HG02870 (cell line): ENCODE measurements around the gene SEC16A.

Experiments used
- ATAC-seq: cut with Tn5 transposase; IDR thresholded peaks from one replicate; pipeline ENCODE4 v1.9.1; 2021; ENCODE audit warnings: mild to moderate bottlenecking, moderate library complexity; ENCODE audit not compliant: unreplicated experiment

SEC16A gene

DNA sequence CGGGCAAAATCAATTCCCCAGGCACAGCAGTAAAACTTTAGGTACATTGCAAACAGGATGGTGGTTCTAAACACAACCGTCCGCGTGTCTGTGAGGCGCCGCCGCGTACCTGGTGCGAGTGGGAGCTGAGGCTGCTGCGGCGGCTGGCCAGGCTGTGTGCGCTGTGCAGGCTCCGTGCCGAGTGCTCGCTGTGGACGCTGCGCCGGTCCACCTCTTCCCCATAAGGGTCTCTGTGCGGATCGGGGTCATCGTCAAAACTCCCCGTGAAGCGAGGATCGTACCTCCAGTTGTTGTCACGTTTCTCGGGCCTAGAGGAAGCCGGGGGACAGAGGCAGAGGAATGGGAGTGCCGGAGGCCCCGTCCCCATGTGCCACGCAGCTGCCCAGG is 16.7 kb downstream of the SEC16A start:
- ATAC-seq: no peak

DNA sequence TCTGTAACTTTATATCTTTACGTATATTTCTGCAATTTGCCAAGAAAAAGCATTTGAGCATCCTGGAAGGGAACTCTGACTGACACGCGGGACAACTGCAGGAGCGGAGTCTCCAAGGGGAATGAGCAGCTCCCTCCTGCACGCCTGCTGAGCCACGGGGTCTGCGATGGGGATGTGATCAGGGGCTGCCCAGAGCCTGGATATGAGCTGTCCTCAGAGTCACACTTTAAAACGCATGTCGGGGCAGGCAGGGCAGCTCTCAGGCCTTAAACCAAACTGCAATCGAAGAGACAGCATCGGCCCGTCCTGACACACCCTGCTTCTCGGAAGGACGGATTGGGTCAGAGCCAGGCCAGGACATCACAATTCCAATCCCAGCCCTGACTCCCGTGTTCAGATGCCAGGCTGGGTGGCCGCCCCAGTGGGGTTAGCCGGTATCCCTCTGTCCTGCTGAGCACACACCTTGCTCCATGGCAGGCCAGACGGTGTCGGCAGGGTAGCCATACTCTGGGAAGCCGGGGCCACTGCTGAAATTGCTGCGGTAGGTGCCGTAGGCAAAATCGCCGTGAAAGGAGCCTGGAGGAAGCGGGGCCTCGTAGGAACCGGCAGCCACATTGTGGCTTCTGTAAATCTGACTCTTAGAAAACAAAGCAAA is 17.2 kb downstream of the SEC16A start:
- ATAC-seq: no peak

DNA sequence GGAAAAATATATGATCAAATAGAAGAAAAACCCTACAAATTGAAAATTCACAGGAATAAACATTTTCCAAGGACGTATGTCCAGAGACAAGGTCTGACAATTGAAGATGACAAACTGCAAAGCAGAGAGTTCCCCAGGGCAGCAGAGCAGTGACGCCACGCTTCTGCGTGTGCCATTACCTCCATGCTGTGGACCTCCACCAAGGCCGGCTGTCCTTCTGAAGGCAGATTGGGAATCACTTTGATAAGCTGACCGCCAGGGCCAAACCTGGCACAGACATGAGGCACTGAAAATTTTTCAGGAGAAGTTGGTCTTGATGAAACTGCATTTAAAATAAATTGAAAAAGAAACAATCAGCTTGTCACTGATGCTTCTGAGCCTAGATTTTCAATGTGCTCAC is 18.6 kb downstream of the SEC16A start:
- no peak for ATAC-seq

DNA sequence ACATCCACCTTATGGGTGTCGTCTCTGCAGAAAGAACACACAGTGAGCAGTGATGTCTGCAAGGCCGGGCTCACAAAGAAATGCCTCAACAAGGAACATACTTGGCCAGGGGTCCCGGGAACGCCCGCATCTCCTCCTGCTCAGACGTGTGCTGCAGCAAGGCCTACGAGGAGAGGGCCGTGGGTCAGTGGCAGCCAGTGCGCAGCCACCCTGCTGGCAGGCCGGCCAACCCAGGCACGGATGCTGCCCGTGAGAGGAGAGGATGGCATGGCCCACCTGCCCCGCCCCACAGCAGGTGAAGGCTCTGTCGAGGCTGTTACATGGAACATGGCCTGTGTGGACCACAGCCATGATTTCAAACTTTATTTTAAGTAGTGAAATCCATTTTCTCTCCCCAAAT is 19.3 kb downstream of the SEC16A start:
- ATAC-seq: no peak

DNA sequence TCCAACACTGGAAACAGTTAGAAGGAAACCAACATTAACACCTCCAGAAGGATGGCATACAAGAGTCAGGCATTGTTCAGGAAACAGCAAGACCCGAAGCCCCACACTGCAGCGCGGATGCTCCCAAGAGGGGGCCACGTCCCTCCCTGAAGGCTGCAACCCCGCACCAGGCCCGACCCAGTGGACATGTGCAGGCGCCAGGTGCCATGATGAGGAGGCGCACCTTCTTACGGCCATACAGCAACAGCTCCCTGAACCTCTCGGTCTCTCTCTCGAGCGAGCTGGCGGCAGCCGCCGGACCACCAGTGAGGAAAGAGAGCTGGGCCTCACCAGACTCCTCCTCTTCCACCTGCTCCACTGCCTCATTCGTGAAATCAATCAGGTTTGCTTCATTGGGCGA is 20.2 kb downstream of the SEC16A start:
- ATAC-seq: no peak

DNA sequence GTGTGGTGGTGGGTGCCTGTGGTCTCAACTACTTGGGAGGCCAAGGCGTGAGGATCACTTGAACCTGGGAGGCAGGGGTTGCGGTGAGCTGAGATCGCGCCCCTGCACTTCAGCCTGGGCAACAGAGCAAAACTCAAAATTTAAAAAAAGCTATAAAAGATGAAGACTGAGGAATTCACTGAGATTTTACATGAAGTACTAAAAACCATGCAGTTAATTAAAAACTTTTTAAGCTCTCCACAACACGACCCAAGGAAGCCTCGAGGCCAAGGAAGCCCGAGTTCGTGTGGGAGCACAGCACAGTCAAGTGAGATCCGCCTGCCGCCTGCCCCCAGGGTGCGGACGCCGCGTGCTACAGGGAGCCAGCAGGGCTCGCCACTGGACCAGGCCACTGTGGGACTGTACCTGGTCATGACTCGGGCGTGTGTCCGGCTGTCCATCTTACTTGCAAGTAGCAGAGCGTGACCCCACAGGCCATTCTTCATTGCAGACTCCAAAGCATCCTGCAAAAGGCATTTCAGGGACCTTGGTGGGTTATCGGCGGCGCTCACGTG is 22.0 kb downstream of the SEC16A start:
- no peak for ATAC-seq

DNA sequence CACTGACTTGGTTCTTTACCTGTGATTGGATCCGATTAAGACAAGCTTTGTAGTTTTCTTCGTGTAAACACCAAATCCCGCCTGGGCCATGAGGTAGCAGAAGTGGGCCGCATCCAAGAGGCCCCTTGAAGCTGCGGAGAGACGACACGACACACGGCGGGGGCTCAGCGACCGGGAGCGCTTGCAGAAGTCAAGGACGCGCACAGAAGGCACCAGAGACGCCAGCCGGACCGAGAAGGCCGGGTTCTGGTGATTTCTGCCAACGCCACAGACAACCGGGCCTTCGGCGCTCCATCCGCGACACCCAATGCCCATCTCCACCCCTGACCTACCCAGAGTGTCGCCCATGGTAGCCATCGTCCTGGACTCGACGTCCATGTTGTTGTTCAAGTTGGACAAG is 23.4 kb downstream of the SEC16A start:
- no peak for ATAC-seq

DNA sequence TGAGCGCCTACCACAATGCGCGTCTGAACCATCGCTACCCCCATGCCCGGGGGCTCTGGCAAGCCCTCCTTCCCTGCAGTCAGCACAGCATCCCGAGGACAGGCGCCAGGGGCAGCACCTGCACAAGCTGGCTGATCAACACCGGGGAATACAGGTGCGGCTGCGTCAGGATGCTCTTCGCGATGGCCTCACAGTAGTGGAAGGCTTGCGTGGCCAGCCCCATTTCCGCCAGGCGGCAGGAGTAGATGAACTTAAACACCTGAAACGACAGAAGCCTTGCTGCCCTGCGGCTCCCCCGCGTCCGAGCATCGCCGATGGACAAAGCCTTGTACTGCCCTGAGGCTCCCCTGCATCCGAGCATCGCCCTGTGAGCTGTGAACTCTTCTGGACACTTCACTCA is 25.5 kb downstream of the SEC16A start:
- no peak for ATAC-seq

DNA sequence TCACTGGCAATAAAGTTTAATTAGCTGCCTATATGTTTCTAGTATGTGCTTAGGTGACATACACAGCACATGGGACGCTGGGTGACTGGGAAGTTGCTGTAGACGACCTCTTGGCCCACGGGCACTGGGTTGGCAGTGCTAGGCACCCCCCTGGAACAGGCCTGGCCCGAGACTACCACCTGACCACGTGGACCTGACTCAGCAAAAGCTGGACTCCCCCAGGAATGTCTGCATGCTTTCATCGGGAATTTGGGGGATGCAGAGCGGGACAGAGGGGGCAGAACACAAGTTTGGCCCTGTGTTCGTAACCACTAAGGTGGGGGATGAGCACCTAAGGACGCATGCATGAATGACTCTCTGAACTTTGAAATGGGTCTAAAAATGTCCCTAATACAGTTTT is 26.6 kb downstream of the SEC16A start:
- no peak for ATAC-seq

DNA sequence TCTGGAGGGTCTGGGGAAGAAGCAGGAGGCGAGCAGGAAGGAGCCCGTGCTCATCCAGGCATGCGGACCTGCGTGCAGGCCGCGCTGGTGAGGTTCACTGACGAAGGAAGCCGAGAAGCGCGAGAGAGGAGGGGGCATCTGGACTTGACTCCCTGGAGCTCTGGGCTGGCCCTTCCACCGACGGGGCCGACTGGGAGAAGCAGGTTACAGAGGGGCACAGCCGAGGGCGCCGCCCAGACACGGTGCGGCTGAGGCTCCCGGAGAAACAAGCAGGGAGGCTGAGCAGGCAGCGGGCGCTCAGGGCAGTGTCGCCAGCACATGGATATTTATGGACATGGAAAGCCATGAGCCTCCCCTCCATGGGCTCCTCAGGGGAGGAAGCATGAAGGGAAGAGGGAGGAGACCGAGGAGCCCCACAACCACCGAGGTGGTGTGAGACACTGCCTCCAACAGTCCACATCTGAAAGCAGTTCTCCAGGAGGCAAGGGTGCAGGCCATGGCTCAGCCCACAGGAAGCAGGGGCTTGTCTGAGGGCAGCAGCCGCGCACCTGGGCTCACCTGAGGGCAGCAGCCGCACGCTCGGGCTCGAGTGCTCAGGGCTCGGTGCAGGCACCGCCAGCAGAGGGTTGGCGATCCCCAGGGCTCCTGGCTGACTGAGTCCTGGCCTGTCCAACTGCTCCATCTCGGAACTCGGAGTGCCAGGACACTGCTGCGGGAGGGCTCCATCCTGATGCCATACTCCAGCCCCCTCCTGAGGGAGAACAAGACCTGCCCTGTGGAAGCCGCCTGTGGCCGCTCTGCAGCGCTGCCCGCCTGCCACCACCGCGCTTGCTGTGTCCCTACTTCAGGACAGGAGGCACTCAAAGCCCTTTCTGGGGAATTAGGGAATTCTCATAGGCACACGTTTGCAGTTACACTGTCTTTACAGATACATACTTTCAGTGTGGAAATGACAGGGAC is 27.5 kb downstream of the SEC16A start:
- ATAC-seq: no peak

DNA sequence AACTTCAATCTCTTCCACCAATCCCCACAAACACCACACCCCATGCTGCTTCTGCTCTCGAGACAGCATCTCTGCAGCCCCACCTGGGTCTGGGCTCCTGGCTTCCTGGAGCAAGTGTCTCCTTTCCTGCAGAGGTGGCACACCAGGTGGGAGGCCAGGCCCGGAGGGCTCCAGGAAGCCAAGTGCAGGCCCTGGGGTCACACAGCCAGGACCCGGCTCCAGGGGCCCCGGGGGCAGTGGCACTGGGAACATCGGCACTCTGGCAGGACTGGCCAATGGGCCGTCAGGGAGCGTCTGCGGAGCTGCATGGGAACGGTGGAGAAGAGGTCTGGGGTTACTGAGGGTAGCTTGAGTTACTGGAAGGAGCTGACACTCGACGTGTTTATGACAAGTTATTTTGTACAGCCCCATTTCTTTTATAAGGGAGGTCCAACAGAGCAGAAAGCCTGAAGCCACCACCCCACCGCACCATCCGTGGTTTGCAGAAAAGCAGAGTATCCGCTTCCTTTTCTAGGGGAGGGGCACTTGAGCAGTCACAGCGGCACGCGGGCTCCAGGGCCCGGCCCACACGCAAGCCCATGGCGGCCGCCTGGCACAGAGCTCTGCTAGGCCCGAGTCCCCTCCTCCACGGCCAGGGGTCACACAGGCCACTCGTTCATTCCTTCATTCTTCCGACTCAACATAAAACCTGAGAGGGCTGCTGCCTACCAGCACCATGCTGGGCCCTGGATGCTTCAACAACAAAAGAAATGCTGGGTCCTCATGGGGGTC is 28.6 kb downstream of the SEC16A start:
- no peak for ATAC-seq

DNA sequence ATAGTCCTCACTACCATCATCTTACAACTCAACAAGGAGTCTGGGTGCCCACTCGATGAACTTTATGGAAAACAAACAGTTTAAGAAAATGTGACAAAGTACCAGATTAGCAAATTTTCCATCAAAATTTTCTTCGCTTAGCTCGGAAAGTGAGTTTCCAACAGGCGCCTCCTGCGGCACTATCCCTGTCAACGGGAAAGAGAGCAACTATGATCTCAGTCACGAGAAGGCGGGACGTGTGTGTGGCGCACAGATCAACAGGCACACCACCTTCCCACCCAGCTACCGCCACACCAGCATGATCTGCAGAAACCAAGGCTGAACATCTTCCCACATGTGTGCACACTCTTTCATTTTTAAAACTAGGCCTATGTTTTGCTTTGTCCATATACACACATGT is 29.5 kb downstream of the SEC16A start:
- ATAC-seq: no peak

DNA sequence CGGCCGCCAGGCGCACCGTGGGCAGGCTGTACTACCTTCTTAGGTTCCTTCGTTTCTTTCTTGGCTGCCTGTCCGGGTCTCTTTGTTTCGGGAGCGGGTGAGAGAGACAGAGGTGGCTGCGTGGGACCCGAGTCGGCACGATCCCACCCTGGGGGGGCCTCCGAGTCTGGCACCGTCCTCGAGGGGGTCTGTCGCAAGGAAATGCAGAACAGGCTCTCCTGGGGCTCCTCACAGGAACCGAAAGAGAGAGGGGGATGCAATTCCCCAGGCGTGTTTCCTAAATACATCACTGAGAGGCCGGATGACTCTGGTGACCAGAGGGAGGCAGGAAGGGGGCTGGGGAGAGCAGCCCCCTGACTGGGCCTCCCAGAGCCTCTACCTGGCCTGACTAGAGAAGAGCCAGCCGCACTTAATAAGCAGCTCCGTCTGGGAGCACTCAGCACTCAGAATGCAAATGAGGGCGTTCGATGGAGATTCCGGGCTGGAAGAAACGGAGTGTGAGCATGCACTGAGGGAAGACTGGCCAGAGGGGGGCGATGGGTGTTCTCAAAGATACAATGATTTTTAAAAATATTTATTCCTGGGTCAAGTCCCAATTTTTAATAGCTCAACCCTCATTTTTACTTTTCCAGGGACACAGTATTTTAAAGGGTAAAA is 31.5 kb downstream of the SEC16A start:
- ATAC-seq: no peak

DNA sequence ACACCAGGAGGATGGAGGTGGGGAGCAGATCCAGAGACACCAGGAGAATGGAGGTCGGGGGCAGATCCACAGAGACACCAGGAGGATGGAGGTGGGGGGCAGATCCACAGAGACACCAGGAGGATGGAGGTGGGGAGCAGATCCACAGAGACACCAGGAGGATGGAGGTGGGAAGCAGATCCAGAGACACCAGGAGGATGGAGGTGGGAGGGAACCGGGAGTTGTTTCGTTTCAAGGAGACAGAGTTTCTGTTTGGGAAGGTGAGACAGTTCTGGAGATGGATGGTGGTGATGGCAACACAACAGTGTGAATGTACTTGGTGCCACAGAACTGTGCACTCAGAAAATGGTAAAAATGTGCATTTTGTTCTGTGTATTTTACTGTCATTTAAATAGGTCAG is 34.2 kb downstream of the SEC16A start:
- no peak for ATAC-seq

DNA sequence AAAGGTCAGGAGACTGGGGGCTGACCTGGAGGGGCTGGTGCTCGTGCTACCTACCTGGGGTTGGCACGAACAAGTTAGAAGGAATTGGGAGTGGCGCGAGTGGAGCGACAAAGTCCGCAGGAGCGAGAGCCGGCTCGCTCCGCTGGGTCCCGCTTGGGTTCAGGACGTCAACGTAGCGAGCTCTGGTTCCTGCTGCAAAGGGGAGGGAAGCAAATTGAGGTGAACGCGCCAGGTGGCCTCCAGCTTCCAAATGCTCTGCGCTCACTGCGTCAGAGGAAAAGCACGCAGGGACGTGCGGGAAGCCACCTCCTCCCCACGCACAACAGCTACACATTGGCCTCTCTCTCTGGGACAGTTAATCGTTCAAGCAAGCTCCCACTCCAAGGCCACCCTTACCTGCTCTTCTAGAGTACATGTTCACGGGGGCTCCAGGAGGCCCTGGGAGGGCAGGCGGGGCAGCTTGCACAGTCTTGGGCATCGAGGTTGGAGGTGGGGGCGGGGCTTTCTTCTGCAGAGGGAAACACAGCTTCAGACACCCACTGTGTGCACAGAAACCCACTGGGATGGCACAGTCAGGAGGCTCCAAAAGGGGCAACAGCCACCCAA is 35.6 kb downstream of the SEC16A start:
- no peak for ATAC-seq

DNA sequence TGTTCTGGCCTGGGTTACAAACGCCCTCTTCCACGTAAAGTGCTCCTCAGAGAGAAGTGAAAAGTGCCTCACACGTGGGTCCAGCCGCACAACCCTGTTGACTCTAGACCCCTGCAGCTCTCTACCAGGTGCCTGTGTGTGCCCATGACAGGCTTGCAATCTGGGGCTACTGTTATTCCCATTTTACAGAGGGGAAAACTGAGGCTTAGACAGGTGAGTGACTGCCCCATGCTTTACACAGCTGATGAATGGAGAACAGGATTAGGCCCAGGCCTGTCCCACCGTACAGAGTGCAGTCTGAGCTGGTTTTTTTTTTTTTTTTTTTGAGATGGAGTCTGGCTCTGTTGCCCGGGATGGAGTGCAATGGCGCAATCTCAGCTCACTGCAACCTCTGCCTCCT is 37.0 kb downstream of the SEC16A start:
- ATAC-seq: no peak

DNA sequence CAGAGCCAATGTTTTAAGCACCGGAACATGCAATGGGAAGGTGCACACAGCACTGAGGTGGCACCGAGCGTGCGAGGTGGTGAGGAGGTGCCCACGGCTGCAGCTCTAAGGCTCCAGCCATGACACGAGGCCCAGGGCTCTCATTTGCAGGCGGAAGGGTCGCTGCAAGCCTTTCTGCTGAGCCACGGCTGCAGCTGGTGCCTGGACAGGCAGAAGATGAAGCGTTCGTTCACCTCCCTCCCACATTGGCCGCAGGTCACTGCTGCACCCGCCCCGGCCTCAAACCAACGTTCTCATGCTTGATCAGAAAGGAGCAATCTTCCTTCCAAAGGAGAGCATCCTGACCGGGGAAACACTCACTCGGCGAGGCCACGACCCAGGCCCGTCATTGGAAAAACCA is 38.7 kb downstream of the SEC16A start:
- ATAC-seq: no peak

DNA sequence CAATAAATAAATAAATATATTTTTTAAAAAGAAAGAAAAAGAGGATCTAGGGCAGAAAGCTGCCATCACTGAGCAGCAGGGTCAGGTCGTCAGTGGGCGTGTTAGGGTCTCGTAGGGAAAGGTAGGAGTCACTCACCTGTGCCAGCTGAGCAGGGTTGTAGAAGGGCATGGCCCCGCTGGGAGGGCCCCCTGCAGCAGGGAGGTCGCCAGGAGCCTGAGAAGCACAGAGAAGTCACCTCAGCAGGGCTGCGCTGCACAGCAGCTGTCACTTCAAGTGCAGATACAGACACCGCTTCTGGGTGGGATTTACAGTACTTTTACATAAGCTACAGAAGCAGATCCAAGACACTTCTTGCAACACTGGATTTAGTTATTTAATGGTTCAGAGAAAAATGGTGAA is 39.2 kb downstream of the SEC16A start:
- no peak for ATAC-seq

DNA sequence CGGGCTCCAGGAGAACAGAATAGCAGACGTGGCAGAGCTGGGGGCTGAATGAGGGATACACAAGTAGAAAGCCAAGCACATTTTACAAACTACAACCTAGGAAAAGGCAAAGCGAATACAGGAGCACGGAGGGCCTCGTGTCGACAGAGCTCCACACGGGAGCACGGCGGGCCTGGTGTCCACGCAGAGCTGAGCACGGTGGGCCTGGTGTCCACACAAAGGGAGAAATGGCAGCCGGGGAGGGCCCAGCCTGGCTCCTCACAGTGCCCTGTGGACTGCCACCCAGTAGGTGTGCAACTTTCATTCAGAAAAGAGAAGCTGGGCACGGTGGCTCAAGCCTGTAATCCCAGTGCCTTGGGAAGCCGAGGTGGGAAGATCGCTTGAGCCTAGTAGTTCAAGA is 39.8 kb downstream of the SEC16A start:
- ATAC-seq: no peak

DNA sequence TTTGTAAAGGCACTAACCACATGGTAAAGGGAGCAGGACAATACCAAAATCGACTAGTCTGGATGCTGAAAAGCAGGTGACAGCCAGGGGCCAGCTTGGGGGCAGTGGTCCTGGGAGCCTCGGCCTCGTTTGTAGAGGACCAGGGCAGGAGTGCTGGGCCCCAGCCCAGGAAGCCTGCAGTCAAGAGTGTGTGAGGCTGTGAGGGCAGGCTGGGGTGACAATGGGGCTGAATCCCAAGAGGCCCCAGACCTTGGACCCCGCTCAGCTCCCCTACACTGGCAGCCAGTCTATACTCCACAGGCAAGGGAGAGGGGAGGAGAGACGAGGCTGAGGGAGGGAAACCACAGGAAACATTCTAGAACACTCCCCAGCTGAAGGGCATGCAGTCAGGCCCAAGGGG is 40.6 kb downstream of the SEC16A start:
- ATAC-seq: no peak
